IMR-90 (cell line): Measurements from ENCODE around the gene UPF1. TPM values are rescaled to one million over a fixed set of nuclear protein-coding genes. Genes with fewer than 3 reads are reported as not detected.

Source experiments
- ATAC-seq: fragments of 200-7000 bp; cut with Tn5 transposase; 2 replicates; pipeline ENCODE4 v1.9.1; 2020; ENCODE audit warnings: low read depth, mild to moderate bottlenecking, moderate library complexity
- BruUV-seq: library from RNA; stranded (reverse); fragments of 400-500 nt; replicated peaks from 2 replicates; lab custom pipeline; 2021; lab: Mats Ljungman, UMichigan
- CTCF ChIA-PET: fragments of 300-600 bp; formaldehyde crosslinking; extraction: SDS; loops from one replicate; lab custom pipeline; 2021; ENCODE audit warnings: antibody characterized with exemption; lab: Yijun Ruan, JAX
- POLR2A ChIA-PET: fragments of 300-600 bp; sonication (Branson Sonifier 250); formaldehyde crosslinking; loops from one replicate; lab custom pipeline; 2022; ENCODE audit warnings: antibody characterized with exemption; ENCODE audit not compliant: unreplicated experiment; lab: Charles Lee
- DNase-seq: peaks from one replicate; pipeline ENCODE4 v3.0.0; 2013
- H2AFZ ChIP-seq: replicated peaks from 2 replicates; pipeline ENCODE3; 2013; ENCODE audit warnings: low read length, mild to moderate bottlenecking; ENCODE audit not compliant: poor library complexity
- H2AK5ac ChIP-seq: 2 replicates; pipeline ENCODE4 v1.6.1; 2013; ENCODE audit warnings: low read depth, low read length, inconsistent platforms
- H2AK9ac ChIP-seq: replicated peaks from 2 replicates; pipeline ENCODE3; 2013; ENCODE audit warnings: mild to moderate bottlenecking, low read depth, low read length, moderate library complexity; ENCODE audit not compliant: poor library complexity
- H2BK120ac ChIP-seq: 2 replicates; pipeline ENCODE4 v1.6.1; 2013; ENCODE audit warnings: low read depth, low read length, inconsistent platforms
- H2BK15ac ChIP-seq: 3 replicates; pipeline ENCODE4 v1.6.1; 2013; ENCODE audit warnings: low read depth, low read length, inconsistent platforms
- H2BK20ac ChIP-seq: 2 replicates; pipeline ENCODE4 v1.6.1; 2013; ENCODE audit warnings: low read depth, mild to moderate bottlenecking, inconsistent platforms, low read length, moderate library complexity
- H2BK5ac ChIP-seq: 2 replicates; pipeline ENCODE4 v1.6.1; 2013; ENCODE audit warnings: mild to moderate bottlenecking, low read depth, low read length, inconsistent platforms; ENCODE audit not compliant: poor library complexity, severe bottlenecking
- H3K14ac ChIP-seq: replicated peaks from 2 replicates; pipeline ENCODE4 v1.6.1; 2013; ENCODE audit warnings: low read depth, low read length, inconsistent platforms
- H3K18ac ChIP-seq: 2 replicates; pipeline ENCODE4 v1.6.1; 2013; ENCODE audit warnings: low read depth, low read length, control low read depth
- H3K23ac ChIP-seq: 2 replicates; pipeline ENCODE4 v1.6.1; 2013; ENCODE audit warnings: low read depth, low read length, inconsistent platforms
- H3K27ac ChIP-seq: 2 replicates; pipeline ENCODE4 v1.5.1; 2013; ENCODE audit warnings: mild to moderate bottlenecking, control low read depth, low read length; ENCODE audit not compliant: insufficient read depth
- H3K27me3 ChIP-seq: 2 replicates; pipeline ENCODE4 v1.6.1; 2013; ENCODE audit warnings: low read length; ENCODE audit not compliant: control insufficient read depth, insufficient read depth
- H3K36me3 ChIP-seq: 2 replicates; pipeline ENCODE4 v1.6.1; 2013; ENCODE audit warnings: low read length, mixed read lengths; ENCODE audit not compliant: control insufficient read depth, insufficient read depth
- H3K4ac ChIP-seq: 2 replicates; pipeline ENCODE4 v1.6.1; 2013; ENCODE audit warnings: low read depth, low read length, inconsistent platforms
- H3K4me1 ChIP-seq: 2 replicates; pipeline ENCODE4 v1.6.1; 2013; ENCODE audit warnings: low read length, mixed read lengths; ENCODE audit not compliant: control insufficient read depth, insufficient read depth
- H3K4me2 ChIP-seq: 2 replicates; pipeline ENCODE4 v1.6.1; 2013; ENCODE audit warnings: low read depth, mild to moderate bottlenecking, control low read depth, low read length, moderate library complexity
- H3K4me3 ChIP-seq: 2 replicates; pipeline ENCODE4 v1.5.1; 2013; ENCODE audit warnings: low read depth, mild to moderate bottlenecking, control low read depth, low read length, moderate library complexity; ENCODE audit not compliant: insufficient read depth
- H3K56ac ChIP-seq: 2 replicates; pipeline ENCODE4 v1.6.1; 2013; ENCODE audit warnings: low read length, inconsistent platforms; ENCODE audit not compliant: insufficient read depth; ENCODE audit errors: extremely low read depth
- H3K79me1 ChIP-seq, 2 experiments: 2 replicates each; pipeline ENCODE4 v1.6.1; 2013; ENCODE audit warnings: low read length in 2 of 2, inconsistent platforms in 1 of 2, low read depth in 1 of 2
- H3K9ac ChIP-seq: 2 replicates; pipeline ENCODE4 v1.6.1; 2013; ENCODE audit warnings: low read depth, low read length, control low read depth
- H3K9me1 ChIP-seq: 2 replicates; pipeline ENCODE4 v1.6.1; 2013; ENCODE audit warnings: low read length, inconsistent platforms; ENCODE audit not compliant: insufficient read depth
- H3K9me3 ChIP-seq: 2 replicates; pipeline ENCODE4 v1.6.1; 2013; ENCODE audit warnings: low read length; ENCODE audit not compliant: control insufficient read depth, insufficient read depth
- H4K20me1 ChIP-seq: 2 replicates; pipeline ENCODE4 v1.6.1; 2013; ENCODE audit warnings: low read length, inconsistent platforms; ENCODE audit not compliant: insufficient read depth
- H4K5ac ChIP-seq: 2 replicates; pipeline ENCODE4 v1.6.1; 2013; ENCODE audit warnings: mild to moderate bottlenecking, low read depth, low read length, control low read depth
- H4K8ac ChIP-seq, 2 experiments: 2 replicates each; pipeline ENCODE4 v1.6.1; 2013; ENCODE audit warnings: low read depth in 2 of 2, low read length in 2 of 2, control low read depth in 1 of 2, inconsistent platforms in 1 of 2
- H4K91ac ChIP-seq: 2 replicates; pipeline ENCODE4 v1.6.1; 2013; ENCODE audit warnings: low read depth, low read length, inconsistent platforms; ENCODE audit not compliant: insufficient read depth
- BHLHE40 ChIP-seq: fragments of 150-350 bp; IDR thresholded peaks from 2 replicates; pipeline ENCODE4 v1.6.1; 2016; ENCODE audit warnings: mild to moderate bottlenecking, low read depth, low read length
- CEBPB ChIP-seq: IDR thresholded peaks from 2 replicates; pipeline ENCODE4 v1.6.1; 2012; ENCODE audit warnings: low read depth, low read length, improper control_type of control experiment
- CHD1 ChIP-seq: IDR thresholded peaks from 2 replicates; pipeline ENCODE4 v1.6.1; 2012; ENCODE audit warnings: low read depth, low read length, improper control_type of control experiment
- ELK1 ChIP-seq: fragments of 150-350 bp; IDR thresholded peaks from 2 replicates; pipeline ENCODE4 v1.6.1; 2016; ENCODE audit warnings: low read depth, mild to moderate bottlenecking, low read length, moderate library complexity, borderline replicate concordance
- RAD21 ChIP-seq: IDR thresholded peaks from 2 replicates; pipeline ENCODE4 v1.6.1; 2012; ENCODE audit warnings: low read length, improper control_type of control experiment
- RFX5 ChIP-seq: IDR thresholded peaks from 2 replicates; pipeline ENCODE4 v1.8.0; 2012; ENCODE audit warnings: low read depth, mild to moderate bottlenecking, low read length, moderate library complexity
- SMC3 ChIP-seq: fragments of 150-350 bp; IDR thresholded peaks from 2 replicates; pipeline ENCODE4 v1.6.1; 2016; ENCODE audit warnings: low read depth, mild to moderate bottlenecking, antibody characterized with exemption, low read length, moderate library complexity
- WGBS, 2 experiments: methylation state at CpG; one replicate each; pipeline versions ENCODE4 v1.1.5 to v1.1.7; 2013; ENCODE audit warnings: missing lambda C conversion rate in 2 of 2; ENCODE audit not compliant: insufficient read length in 1 of 2; ENCODE audit errors: extremely low coverage in 2 of 2; 5-methylcytosine and 5-hydroxymethylcytosine counted together
- dilution Hi-C: fragments of 300-500 bp; cut with HindIII; formaldehyde crosslinking; loops from one replicate; pipeline ENCODE4 v1.14.3; 2018; ENCODE audit warnings: low sequenced_read_pairs; ENCODE audit not compliant: unreplicated experiment
- in situ Hi-C: fragments of 300-500 bp; cut with MboI; formaldehyde crosslinking; loops from 3 replicates; pipeline ENCODE4 v1.14.3; 2019; ENCODE audit warnings: low sequenced_read_pairs, inconsistent platforms, mixed read lengths
- intact Hi-C: fragments of 100-400 bp; cut with micrococcal nuclease; formaldehyde crosslinking; loops from 2 replicates; pipeline ENCODE4 v1.10.0; 2022
- polyA plus RNA-seq, 3 experiments: library from polyadenylated mRNA; depleted of rRNA; stranded (reverse); fragments of >200 nt; gene quantifications; 2 replicates each; pipeline ENCODE4 v1.2.3, GENCODE V29; 2012; ENCODE audit warnings: low replicate concordance in 1 of 3
- total RNA-seq: library from RNA; depleted of rRNA; stranded (reverse); fragments of >200 nt; gene quantifications from 2 replicates; pipeline ENCODE4 v1.2.3, GENCODE V29; 2012
- TF ChIP-seq, protein P1 (sequence below): conservative IDR thresholded peaks from 2 replicates; pipeline ENCODE4 v1.5.1; 2012; ENCODE audit warnings: mild to moderate bottlenecking, low read depth, low read length, improper control_type of control experiment

UPF1 gene
- total and polyA plus RNA-seq, 2 of the 4 experiments (the other 2 are of a cell fraction), result 31.2 to 50.3 TPM

DNA sequence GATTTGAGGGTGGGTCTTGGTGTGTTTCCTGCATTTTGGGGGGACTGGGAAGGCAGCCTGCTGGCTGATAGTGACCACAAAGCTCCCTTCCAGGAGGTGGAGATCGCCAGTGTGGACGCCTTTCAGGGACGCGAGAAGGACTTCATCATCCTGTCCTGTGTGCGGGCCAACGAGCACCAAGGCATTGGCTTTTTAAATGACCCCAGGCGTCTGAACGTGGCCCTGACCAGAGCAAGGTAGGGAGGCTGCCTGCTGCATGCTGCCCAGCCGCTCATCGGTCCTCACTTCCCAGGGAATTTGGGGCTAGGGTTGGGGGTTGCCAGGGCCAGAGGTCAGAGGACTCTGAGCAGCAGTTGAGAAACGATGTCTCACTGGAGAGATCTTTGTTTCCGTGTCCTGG, 30.2 kb downstream of the UPF1 start:
- WGBS, 2 experiments, result 90% methylated on average over 2 of the region's 12 CpGs; no CpG with 5 or more reads in 1 of the 2 experiments
- Histone ChIP-seq H3K4me2 (no peak overlapping the region), H3K23ac (no peak overlapping the region), H2BK5ac (no peak overlapping the region), H4K5ac (no peak overlapping the region), H3K56ac (no peak overlapping the region), H4K20me1 (peaks cover 15% of the 10 kb centered on the region), H2BK120ac (no peak overlapping the region), H3K36me3 (peaks cover 84% of the 10 kb centered on the region), H3K4ac (no peak overlapping the region), H4K91ac (no peak overlapping the region), H3K18ac (no peak overlapping the region), H4K8ac (no peak overlapping the region), H2AK5ac (no peak overlapping the region), H3K79me1 (peaks cover 8 to 31% of the 10 kb centered on the region in 2 experiments; a peak in 3 of 4 replicates), H2AK9ac (no peak overlapping the region), H3K9me3 (no peaks in the 10 kb centered on the region), H3K27me3 (no peaks in the 10 kb centered on the region), H3K9ac (no peak overlapping the region), H2BK20ac (no peak overlapping the region), H2AFZ (no peak overlapping the region), H3K9me1 (no peaks in the 10 kb centered on the region), H3K4me3 (no peak overlapping the region), H3K14ac (no peak overlapping the region), H2BK15ac (no peak overlapping the region), H3K4me1 (no peaks in the 10 kb centered on the region), H3K27ac (no peak overlapping the region)
- DNase-seq (no peak), ATAC-seq (no peak)
- intact Hi-C loops (no loop called here), dilution Hi-C loops (no loop called here), in situ Hi-C loops (no loop called here)
- TF ChIP-seq BHLHE40 (no peak), ELK1 (no peak), CHD1 (no peak), RAD21 (no peak), SMC3 (no peak), CEBPB (no peak), RFX5 (no peak)
- TF ChIP-seq, protein P1, sequence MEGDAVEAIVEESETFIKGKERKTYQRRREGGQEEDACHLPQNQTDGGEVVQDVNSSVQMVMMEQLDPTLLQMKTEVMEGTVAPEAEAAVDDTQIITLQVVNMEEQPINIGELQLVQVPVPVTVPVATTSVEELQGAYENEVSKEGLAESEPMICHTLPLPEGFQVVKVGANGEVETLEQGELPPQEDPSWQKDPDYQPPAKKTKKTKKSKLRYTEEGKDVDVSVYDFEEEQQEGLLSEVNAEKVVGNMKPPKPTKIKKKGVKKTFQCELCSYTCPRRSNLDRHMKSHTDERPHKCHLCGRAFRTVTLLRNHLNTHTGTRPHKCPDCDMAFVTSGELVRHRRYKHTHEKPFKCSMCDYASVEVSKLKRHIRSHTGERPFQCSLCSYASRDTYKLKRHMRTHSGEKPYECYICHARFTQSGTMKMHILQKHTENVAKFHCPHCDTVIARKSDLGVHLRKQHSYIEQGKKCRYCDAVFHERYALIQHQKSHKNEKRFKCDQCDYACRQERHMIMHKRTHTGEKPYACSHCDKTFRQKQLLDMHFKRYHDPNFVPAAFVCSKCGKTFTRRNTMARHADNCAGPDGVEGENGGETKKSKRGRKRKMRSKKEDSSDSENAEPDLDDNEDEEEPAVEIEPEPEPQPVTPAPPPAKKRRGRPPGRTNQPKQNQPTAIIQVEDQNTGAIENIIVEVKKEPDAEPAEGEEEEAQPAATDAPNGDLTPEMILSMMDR, result no peak
- CTCF ChIA-PET, result no interaction called here
- POLR2A ChIA-PET, result no interaction called here
- BruUV-seq, result no TSS peak
